ENCODE data around the gene ARMC7. TPM values are rescaled to one million over a fixed set of nuclear protein-coding genes. Genes with fewer than 3 reads are reported as not detected.
"Not testable (repeated sequence)": the region's sequence is repeated elsewhere in the genome, so short reads cannot be mapped to it uniquely, and the experiment has no call there.

ARMC7 gene
- 8.0 TPM for total RNA-seq
- long read RNA-seq, transcript ARMC7-201 (3 exons, 2,126 nt), result major isoform, 6 of 12 reads
- long read RNA-seq, partial matches to known transcripts, result 0 of 12 reads
- long read RNA-seq, other reads (novel, unspliced or antisense), result 6 of 12 reads

DNA sequence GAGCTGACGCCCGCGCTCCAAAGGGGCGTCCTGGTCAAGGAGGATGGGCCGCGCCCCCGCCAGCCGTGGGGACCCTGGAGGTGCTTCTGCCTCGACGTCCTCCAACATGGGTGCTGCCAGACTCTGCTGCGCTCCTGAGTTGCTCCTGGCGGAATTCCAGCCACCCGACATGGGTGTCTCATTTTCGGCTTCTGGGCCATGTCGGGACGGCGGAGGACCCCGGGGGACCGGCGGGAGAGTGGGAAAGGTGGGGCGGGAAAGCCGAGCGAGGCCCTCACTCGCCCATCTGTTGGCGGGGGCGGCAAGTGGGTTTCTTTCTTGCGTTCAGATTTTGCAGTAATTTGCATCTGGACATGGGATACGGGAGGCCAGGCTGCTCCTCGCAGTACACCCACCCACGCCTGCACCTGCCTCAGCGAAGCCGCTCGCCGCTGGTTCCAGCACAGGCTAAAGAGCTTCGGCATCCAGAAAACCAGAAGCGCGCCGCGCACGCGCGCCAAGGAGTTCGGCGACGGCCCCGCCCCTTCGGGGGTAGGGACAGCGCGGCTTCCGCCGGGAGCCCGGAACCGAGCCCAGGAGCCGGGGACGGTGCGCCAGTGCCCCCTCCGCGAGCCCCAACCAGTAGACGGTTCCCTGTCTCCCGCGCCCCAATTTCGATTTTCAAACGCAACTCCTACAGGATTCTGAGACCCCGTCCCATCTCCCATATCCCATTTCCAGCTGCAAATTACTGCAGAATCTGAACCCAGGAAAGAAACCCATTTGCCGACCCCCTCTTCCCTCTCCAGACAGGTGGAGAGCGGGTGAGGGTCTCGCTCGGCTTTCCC, at the start of gene ARMC7:
ARMC7 (plus strand) TSS at position 563 of the 827 bp plus-strand sequence. CDS start 320 bp downstream, outside the sequence.
- intact Hi-C loops (cut with DNase I), result loop anchor here (5.0 kb wide), 2 partner anchors 43 to 147 kb away; partner anchors contain the start of gene JPT1
- peak; percentile 97 for DNase-seq (ENCODE audit: low spot score)

DNA sequence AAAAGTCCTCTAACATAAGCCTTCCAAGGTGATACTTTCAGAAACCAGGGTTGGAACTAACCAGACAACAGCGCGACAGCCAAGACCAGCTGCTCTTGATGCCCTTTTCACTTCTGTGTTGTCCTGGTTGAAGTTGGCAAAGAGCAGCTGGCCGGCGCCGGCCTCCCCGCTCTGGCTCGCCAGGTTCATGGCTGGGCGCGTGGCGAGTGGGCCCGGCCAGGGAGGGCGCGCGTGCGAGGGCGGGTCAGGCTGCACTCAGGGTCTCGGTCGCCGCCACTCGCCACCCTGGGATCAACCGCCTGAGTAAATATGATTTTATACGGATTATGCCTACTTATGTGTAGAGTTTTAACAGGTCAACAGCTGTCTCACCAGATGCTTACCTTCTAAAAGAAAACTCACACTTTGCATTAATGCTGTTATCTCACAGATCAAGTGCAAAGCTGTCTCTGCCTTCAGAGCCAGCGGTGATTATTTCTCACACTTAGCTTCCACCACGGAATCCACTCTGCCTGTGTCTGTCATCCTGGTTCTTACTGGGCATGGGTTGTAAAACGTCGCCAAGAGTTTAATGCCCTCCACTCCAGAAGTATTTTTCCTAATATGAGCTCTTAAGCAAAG, 49.2 kb upstream of the ARMC7 start:
- no peak for DNase-seq (ENCODE audit: low spot score)
- intact Hi-C loops (cut with DNase I), result loop anchor here (2.0 kb wide), 1 partner anchor 70 kb away; the partner anchor contains the start of gene NT5C

DNA sequence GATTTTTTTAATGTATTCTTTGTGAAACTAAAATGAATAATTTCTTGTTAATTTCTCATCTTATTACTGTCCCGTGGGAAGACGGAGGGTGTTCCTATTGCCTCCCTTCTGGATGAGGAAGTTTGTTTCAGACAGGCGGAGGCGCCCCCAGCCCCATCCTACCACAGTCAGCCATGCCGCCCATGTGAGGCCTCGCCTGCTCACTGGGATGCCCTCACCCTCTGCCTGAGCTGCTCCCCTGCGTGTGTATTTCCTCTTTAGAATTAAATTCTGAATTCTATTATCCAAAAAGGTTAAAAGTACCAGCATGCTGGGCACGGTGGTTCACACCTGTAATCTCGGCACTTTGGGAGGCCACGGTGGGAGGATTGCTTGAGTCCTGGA, 48.7 kb upstream of the ARMC7 start:
- intact Hi-C loops (cut with DNase I), result loop anchor here (2.0 kb wide), 1 partner anchor 70 kb away; the partner anchor contains the start of gene NT5C
- DNase-seq (ENCODE audit: low spot score), result no peak

- intact Hi-C loops (cut with DNase I), result loop anchor here (2.0 kb wide), 1 partner anchor 69 kb away; the partner anchor contains the start of gene NT5C
Measured at GRCh38 chr17:75061618-75062017, 48.2 kb upstream of the ARMC7 start.

DNA sequence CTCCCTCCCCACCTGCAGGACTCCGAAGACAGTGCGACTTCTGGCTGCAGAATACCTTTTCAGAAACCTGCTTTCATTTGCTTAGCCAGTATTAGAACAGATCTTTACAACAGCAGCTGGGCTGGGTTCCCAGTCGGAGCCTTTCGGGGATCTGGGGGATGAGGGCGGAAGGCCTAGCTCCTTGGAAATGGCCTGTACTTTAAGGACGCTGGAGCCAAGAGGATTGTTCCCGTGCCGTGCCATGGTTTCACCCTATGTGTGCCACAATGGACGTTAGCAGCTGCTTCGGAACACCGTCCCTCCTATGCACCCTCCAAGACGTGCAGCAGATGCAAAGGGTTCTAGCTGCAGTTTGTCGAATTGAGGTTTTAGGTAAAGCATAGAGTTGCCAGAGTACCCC, 46.6 kb upstream of the ARMC7 start:
- no peak for DNase-seq (ENCODE audit: low spot score)
- intact Hi-C loops (cut with DNase I), result no loop called here

More at GRCh38 chr17:75061618-75062017, 48.2 kb upstream of the ARMC7 start:
- no peak for DNase-seq (ENCODE audit: low spot score)

DNA sequence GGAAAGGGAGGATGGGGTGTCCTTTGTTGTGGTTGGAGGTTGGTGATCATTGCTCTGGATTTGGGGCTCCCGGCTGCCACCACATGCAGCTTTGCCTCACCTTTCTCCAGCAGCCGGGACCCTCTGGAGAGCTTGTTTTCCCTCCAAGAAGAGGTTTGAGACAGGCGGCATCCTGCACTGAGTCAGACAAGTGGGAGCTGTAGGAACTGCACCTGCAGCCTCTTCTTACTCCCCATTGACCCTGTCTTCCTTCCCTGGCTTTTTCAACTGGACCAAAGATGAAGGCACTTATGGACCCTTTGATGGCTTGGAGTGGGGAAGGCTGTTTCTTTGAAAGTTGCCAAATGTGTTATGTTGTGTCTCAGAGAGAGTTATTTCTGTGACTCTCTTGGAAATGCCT, 46.1 kb upstream of the ARMC7 start:
- intact Hi-C loops (cut with DNase I), result no loop called here
- no peak for DNase-seq (ENCODE audit: low spot score)

- DNase-seq (ENCODE audit: low spot score), result no peak
- intact Hi-C loops (cut with DNase I), result no loop called here
Measured at GRCh38 chr17:75064040-75064439, 45.7 kb upstream of the ARMC7 start.

DNA sequence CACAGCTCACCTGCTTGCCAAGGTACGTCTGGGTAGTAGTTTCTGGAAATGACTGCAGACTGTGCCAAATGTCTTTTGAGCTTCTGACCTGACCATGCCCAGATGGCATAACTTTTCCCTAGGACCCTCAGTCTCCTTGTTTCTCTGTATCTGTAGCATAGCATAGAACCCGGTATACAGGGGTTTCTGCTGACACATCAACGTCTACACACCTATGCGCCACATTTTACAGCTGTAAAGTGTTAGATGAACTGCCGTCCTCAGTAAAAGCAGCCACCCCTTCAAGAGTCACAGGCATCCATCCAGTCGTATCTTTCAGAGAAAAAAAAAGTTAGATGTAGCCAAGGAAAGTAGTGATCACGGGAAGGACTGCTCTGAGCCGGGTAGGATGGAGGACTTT, 45.3 kb upstream of the ARMC7 start:
- intact Hi-C loops (cut with DNase I), result no loop called here
- no peak for DNase-seq (ENCODE audit: low spot score)

DNA sequence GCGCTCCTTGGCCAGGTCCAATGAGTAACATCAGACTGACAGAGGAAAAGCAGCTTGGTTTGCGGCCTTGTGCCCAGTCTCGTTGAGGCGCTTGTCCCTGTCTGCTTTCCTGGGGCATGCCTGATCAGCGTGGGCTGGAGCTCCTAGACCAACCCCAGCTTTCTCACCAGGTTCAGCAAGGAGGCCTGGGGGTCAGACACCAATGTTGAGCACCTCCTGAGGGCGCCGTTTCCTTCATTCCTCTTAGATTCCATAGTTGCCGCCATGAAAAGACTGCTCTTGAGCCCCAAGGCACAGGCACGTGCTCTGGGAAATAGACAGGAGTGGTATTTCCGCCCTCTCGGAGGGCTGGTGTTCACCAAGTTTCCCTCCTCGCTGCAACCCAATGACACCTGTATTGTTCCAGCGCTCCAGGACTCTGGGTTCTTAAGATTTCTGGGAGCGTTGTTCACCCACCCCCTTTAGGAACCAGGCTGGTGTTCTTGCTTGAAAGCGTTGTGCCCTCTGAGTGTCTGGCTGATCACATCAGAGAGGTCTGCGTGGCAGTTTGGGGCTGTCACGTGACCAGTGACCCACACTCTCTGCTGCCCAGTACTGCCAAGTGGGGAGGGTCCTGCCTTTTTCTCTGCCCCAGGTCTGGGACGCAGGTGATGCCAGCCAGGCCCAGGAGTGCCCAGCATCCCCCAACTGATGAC, 44.8 kb upstream of the ARMC7 start:
- DNase-seq (ENCODE audit: low spot score), result no peak
- intact Hi-C loops (cut with DNase I), result no loop called here

GRCh38 chr17:75065562-75066151, 44.1 kb upstream of the ARMC7 start:
- no peak for DNase-seq (ENCODE audit: low spot score)
- intact Hi-C loops (cut with DNase I), result no loop called here

DNA sequence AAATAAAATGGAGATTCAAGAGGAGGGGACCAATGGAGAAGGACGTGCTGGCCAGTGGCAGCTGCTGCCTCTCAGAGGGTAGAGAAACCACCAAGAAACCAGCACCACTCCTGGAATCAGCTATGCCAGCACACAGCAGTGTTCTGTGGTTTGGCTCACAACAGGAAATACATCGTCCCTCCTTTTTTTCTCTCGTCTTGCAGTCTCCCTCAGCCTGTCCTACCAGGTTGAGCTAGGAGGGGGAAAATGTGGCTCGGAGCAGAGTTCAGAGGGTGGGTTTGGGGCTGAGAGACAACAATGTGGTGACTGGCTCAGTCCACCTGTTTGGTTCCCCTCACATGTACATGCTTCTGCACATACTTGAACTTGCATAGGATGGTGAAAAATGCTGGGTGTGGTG, 41.9 kb upstream of the ARMC7 start:
- no peak for DNase-seq (ENCODE audit: low spot score)
- intact Hi-C loops (cut with DNase I), result no loop called here

- intact Hi-C loops (cut with DNase I), result no loop called here
- DNase-seq (ENCODE audit: low spot score), result no peak
Measured at GRCh38 chr17:75068750-75069149, 41.0 kb upstream of the ARMC7 start.

- no peak for DNase-seq (ENCODE audit: low spot score)
- intact Hi-C loops (cut with DNase I), result no loop called here
Measured at GRCh38 chr17:75069783-75070182, 40.0 kb upstream of the ARMC7 start.

GRCh38 chr17:75071478-75072271, 38.1 kb upstream of the ARMC7 start:
- intact Hi-C loops (cut with DNase I); DNase-seq (ENCODE audit: low spot score): not testable (repeated sequence)

GRCh38 chr17:75072909-75073308, 36.9 kb upstream of the ARMC7 start:
- DNase-seq (ENCODE audit: low spot score); intact Hi-C loops (cut with DNase I): not testable (repeated sequence)

DNA sequence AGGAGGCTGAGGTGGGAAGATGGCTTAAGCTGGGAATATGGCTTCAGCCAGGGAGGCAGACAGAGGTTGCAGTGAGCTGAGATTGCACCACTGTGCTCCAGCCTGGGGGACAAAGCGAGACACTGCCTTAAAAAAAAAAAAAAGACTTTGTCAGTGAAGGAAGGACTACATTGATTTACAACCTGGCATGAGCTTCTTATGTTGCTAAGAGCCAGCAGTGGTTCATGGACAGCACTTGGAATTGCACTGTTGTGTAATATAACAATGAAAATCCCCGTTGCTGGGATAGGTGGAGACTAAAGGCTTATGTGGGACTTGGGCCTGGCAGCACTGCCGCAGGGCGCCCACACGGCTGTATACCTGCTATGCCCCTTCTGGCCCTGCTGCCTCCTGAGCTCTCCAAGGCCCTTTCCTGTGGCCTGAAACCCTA, 36.1 kb upstream of the ARMC7 start:
- intact Hi-C loops (cut with DNase I), result no loop called here
- no peak for DNase-seq (ENCODE audit: low spot score)

- no peak for DNase-seq (ENCODE audit: low spot score)
- intact Hi-C loops (cut with DNase I), result no loop called here
Measured at GRCh38 chr17:75074532-75074931, 35.2 kb upstream of the ARMC7 start.

- intact Hi-C loops (cut with DNase I), result no loop called here
- no peak for DNase-seq (ENCODE audit: low spot score)
Measured at GRCh38 chr17:75075597-75076336, 34.0 kb upstream of the ARMC7 start.

All from cardiac septum (tissue), 1 donor.